IMR-90 (cell line): ENCODE measurements around the gene GGT6. TPM values are rescaled to one million over a fixed set of nuclear protein-coding genes. Genes with fewer than 3 reads are reported as not detected.
A peak's percentile ranks its signal among the peaks of the same experiment; 100 is the strongest.

Experiments
- ATAC-seq: fragments of 200-7000 bp; cut with Tn5 transposase; 2 replicates; pipeline ENCODE4 v1.9.1; 2020; ENCODE audit warnings: low read depth, mild to moderate bottlenecking, moderate library complexity
- BruUV-seq: library from RNA; stranded (reverse); fragments of 400-500 nt; replicated peaks from 2 replicates; lab custom pipeline; 2021; lab: Mats Ljungman, UMichigan
- CTCF ChIA-PET: fragments of 300-600 bp; formaldehyde crosslinking; extraction: SDS; loops from one replicate; lab custom pipeline; 2021; ENCODE audit warnings: antibody characterized with exemption; lab: Yijun Ruan, JAX
- POLR2A ChIA-PET: fragments of 300-600 bp; sonication (Branson Sonifier 250); formaldehyde crosslinking; loops from one replicate; lab custom pipeline; 2022; ENCODE audit warnings: antibody characterized with exemption; ENCODE audit not compliant: unreplicated experiment; lab: Charles Lee
- DNase-seq: peaks from one replicate; pipeline ENCODE4 v3.0.0; 2013
- H2AFZ ChIP-seq: replicated peaks from 2 replicates; pipeline ENCODE3; 2013; ENCODE audit warnings: low read length, mild to moderate bottlenecking; ENCODE audit not compliant: poor library complexity
- H2AK5ac ChIP-seq: 2 replicates; pipeline ENCODE4 v1.6.1; 2013; ENCODE audit warnings: low read depth, low read length, inconsistent platforms
- H2AK9ac ChIP-seq: replicated peaks from 2 replicates; pipeline ENCODE3; 2013; ENCODE audit warnings: mild to moderate bottlenecking, low read depth, low read length, moderate library complexity; ENCODE audit not compliant: poor library complexity
- H2BK120ac ChIP-seq: 2 replicates; pipeline ENCODE4 v1.6.1; 2013; ENCODE audit warnings: low read depth, low read length, inconsistent platforms
- H2BK15ac ChIP-seq: 3 replicates; pipeline ENCODE4 v1.6.1; 2013; ENCODE audit warnings: low read depth, low read length, inconsistent platforms
- H2BK20ac ChIP-seq: 2 replicates; pipeline ENCODE4 v1.6.1; 2013; ENCODE audit warnings: low read depth, mild to moderate bottlenecking, inconsistent platforms, low read length, moderate library complexity
- H2BK5ac ChIP-seq: 2 replicates; pipeline ENCODE4 v1.6.1; 2013; ENCODE audit warnings: mild to moderate bottlenecking, low read depth, low read length, inconsistent platforms; ENCODE audit not compliant: poor library complexity, severe bottlenecking
- H3K14ac ChIP-seq: replicated peaks from 2 replicates; pipeline ENCODE4 v1.6.1; 2013; ENCODE audit warnings: low read depth, low read length, inconsistent platforms
- H3K18ac ChIP-seq: 2 replicates; pipeline ENCODE4 v1.6.1; 2013; ENCODE audit warnings: low read depth, low read length, control low read depth
- H3K23ac ChIP-seq: 2 replicates; pipeline ENCODE4 v1.6.1; 2013; ENCODE audit warnings: low read depth, low read length, inconsistent platforms
- H3K27ac ChIP-seq: 2 replicates; pipeline ENCODE4 v1.5.1; 2013; ENCODE audit warnings: mild to moderate bottlenecking, control low read depth, low read length; ENCODE audit not compliant: insufficient read depth
- H3K27me3 ChIP-seq: 2 replicates; pipeline ENCODE4 v1.6.1; 2013; ENCODE audit warnings: low read length; ENCODE audit not compliant: control insufficient read depth, insufficient read depth
- H3K36me3 ChIP-seq: 2 replicates; pipeline ENCODE4 v1.6.1; 2013; ENCODE audit warnings: low read length, mixed read lengths; ENCODE audit not compliant: control insufficient read depth, insufficient read depth
- H3K4ac ChIP-seq: 2 replicates; pipeline ENCODE4 v1.6.1; 2013; ENCODE audit warnings: low read depth, low read length, inconsistent platforms
- H3K4me1 ChIP-seq: 2 replicates; pipeline ENCODE4 v1.6.1; 2013; ENCODE audit warnings: low read length, mixed read lengths; ENCODE audit not compliant: control insufficient read depth, insufficient read depth
- H3K4me2 ChIP-seq: 2 replicates; pipeline ENCODE4 v1.6.1; 2013; ENCODE audit warnings: low read depth, mild to moderate bottlenecking, control low read depth, low read length, moderate library complexity
- H3K4me3 ChIP-seq: 2 replicates; pipeline ENCODE4 v1.5.1; 2013; ENCODE audit warnings: low read depth, mild to moderate bottlenecking, control low read depth, low read length, moderate library complexity; ENCODE audit not compliant: insufficient read depth
- H3K56ac ChIP-seq: 2 replicates; pipeline ENCODE4 v1.6.1; 2013; ENCODE audit warnings: low read length, inconsistent platforms; ENCODE audit not compliant: insufficient read depth; ENCODE audit errors: extremely low read depth
- H3K79me1 ChIP-seq, 2 experiments: 2 replicates each; pipeline ENCODE4 v1.6.1; 2013; ENCODE audit warnings: low read length in 2 of 2, inconsistent platforms in 1 of 2, low read depth in 1 of 2
- H3K9ac ChIP-seq: 2 replicates; pipeline ENCODE4 v1.6.1; 2013; ENCODE audit warnings: low read depth, low read length, control low read depth
- H3K9me1 ChIP-seq: 2 replicates; pipeline ENCODE4 v1.6.1; 2013; ENCODE audit warnings: low read length, inconsistent platforms; ENCODE audit not compliant: insufficient read depth
- H3K9me3 ChIP-seq: 2 replicates; pipeline ENCODE4 v1.6.1; 2013; ENCODE audit warnings: low read length; ENCODE audit not compliant: control insufficient read depth, insufficient read depth
- H4K20me1 ChIP-seq: 2 replicates; pipeline ENCODE4 v1.6.1; 2013; ENCODE audit warnings: low read length, inconsistent platforms; ENCODE audit not compliant: insufficient read depth
- H4K5ac ChIP-seq: 2 replicates; pipeline ENCODE4 v1.6.1; 2013; ENCODE audit warnings: mild to moderate bottlenecking, low read depth, low read length, control low read depth
- H4K8ac ChIP-seq, 2 experiments: 2 replicates each; pipeline ENCODE4 v1.6.1; 2013; ENCODE audit warnings: low read depth in 2 of 2, low read length in 2 of 2, control low read depth in 1 of 2, inconsistent platforms in 1 of 2
- H4K91ac ChIP-seq: 2 replicates; pipeline ENCODE4 v1.6.1; 2013; ENCODE audit warnings: low read depth, low read length, inconsistent platforms; ENCODE audit not compliant: insufficient read depth
- BHLHE40 ChIP-seq: fragments of 150-350 bp; IDR thresholded peaks from 2 replicates; pipeline ENCODE4 v1.6.1; 2016; ENCODE audit warnings: mild to moderate bottlenecking, low read depth, low read length
- CEBPB ChIP-seq: IDR thresholded peaks from 2 replicates; pipeline ENCODE4 v1.6.1; 2012; ENCODE audit warnings: low read depth, low read length, improper control_type of control experiment
- CTCF ChIP-seq: conservative IDR thresholded peaks from 2 replicates; pipeline ENCODE4 v1.5.1; 2012; ENCODE audit warnings: mild to moderate bottlenecking, low read depth, low read length, improper control_type of control experiment
- ELK1 ChIP-seq: fragments of 150-350 bp; IDR thresholded peaks from 2 replicates; pipeline ENCODE4 v1.6.1; 2016; ENCODE audit warnings: low read depth, mild to moderate bottlenecking, low read length, moderate library complexity, borderline replicate concordance
- FOS ChIP-seq: fragments of 150-350 bp; IDR thresholded peaks from 2 replicates; pipeline ENCODE4 v1.6.1; 2016; ENCODE audit warnings: low read depth, low read length
- MAFK ChIP-seq: IDR thresholded peaks from 2 replicates; pipeline ENCODE4 v1.6.1; 2012; ENCODE audit warnings: low read depth, low read length, improper control_type of control experiment
- MAZ ChIP-seq: IDR thresholded peaks from 2 replicates; pipeline ENCODE4 v1.6.1; 2012; ENCODE audit warnings: low read depth, mild to moderate bottlenecking, low read length, improper control_type of control experiment, moderate library complexity, borderline replicate concordance
- NFE2L2 ChIP-seq: fragments of 150-350 bp; IDR thresholded peaks from 2 replicates; pipeline ENCODE4 v1.6.1; 2016; ENCODE audit warnings: low read depth, mild to moderate bottlenecking, low read length
- POLR2A ChIP-seq: IDR thresholded peaks from 2 replicates; pipeline ENCODE4 v1.6.1; 2012; ENCODE audit warnings: mild to moderate bottlenecking, low read depth, low read length
- RAD21 ChIP-seq: IDR thresholded peaks from 2 replicates; pipeline ENCODE4 v1.6.1; 2012; ENCODE audit warnings: low read length, improper control_type of control experiment
- RCOR1 ChIP-seq: IDR thresholded peaks from 2 replicates; pipeline ENCODE4 v1.6.1; 2012; ENCODE audit warnings: mild to moderate bottlenecking, low read length, improper control_type of control experiment; ENCODE audit not compliant: insufficient replicate concordance
- RFX5 ChIP-seq: IDR thresholded peaks from 2 replicates; pipeline ENCODE4 v1.8.0; 2012; ENCODE audit warnings: low read depth, mild to moderate bottlenecking, low read length, moderate library complexity
- SMC3 ChIP-seq: fragments of 150-350 bp; IDR thresholded peaks from 2 replicates; pipeline ENCODE4 v1.6.1; 2016; ENCODE audit warnings: low read depth, mild to moderate bottlenecking, antibody characterized with exemption, low read length, moderate library complexity
- USF2 ChIP-seq: fragments of 150-350 bp; IDR thresholded peaks from 2 replicates; pipeline ENCODE4 v1.6.1; 2017; ENCODE audit warnings: mild to moderate bottlenecking, antibody characterized with exemption, low read length, low read depth
- WGBS, 2 experiments: methylation state at CpG; one replicate each; pipeline versions ENCODE4 v1.1.5 to v1.1.7; 2013; ENCODE audit warnings: missing lambda C conversion rate in 2 of 2; ENCODE audit not compliant: insufficient read length in 1 of 2; ENCODE audit errors: extremely low coverage in 2 of 2; 5-methylcytosine and 5-hydroxymethylcytosine counted together
- dilution Hi-C: fragments of 300-500 bp; cut with HindIII; formaldehyde crosslinking; loops from one replicate; pipeline ENCODE4 v1.14.3; 2018; ENCODE audit warnings: low sequenced_read_pairs; ENCODE audit not compliant: unreplicated experiment
- in situ Hi-C: fragments of 300-500 bp; cut with MboI; formaldehyde crosslinking; loops from 3 replicates; pipeline ENCODE4 v1.14.3; 2019; ENCODE audit warnings: low sequenced_read_pairs, inconsistent platforms, mixed read lengths
- intact Hi-C: fragments of 100-400 bp; cut with micrococcal nuclease; formaldehyde crosslinking; loops from 2 replicates; pipeline ENCODE4 v1.10.0; 2022
- polyA plus RNA-seq, 3 experiments: library from polyadenylated mRNA; depleted of rRNA; stranded (reverse); fragments of >200 nt; gene quantifications; 2 replicates each; pipeline ENCODE4 v1.2.3, GENCODE V29; 2012; ENCODE audit warnings: low replicate concordance in 1 of 3
- total RNA-seq: library from RNA; depleted of rRNA; stranded (reverse); fragments of >200 nt; gene quantifications from 2 replicates; pipeline ENCODE4 v1.2.3, GENCODE V29; 2012

The GGT6 gene
- total and polyA plus RNA-seq, 2 of the 4 experiments (the other 2 are of a cell fraction), result not detected

- Histone ChIP-seq H3K23ac (no peak overlapping the region), H3K4me2 (no peak overlapping the region), H3K4me1 (no peaks in the 10 kb centered on the region), H3K56ac (no peak overlapping the region), H3K79me1 (no peaks in the 10 kb centered on the region), H2BK120ac (no peak overlapping the region), H4K5ac (no peak overlapping the region), H3K4ac (no peak overlapping the region), H4K20me1 (no peaks in the 10 kb centered on the region), H3K9me1 (no peaks in the 10 kb centered on the region), H4K8ac (no peak overlapping the region), H3K9ac (no peak overlapping the region), H2BK15ac (no peak overlapping the region), H4K91ac (no peak overlapping the region), H3K4me3 (no peak overlapping the region), H3K18ac (no peak overlapping the region), H3K36me3 (no peaks in the 10 kb centered on the region), H2BK20ac (no peak overlapping the region), H2AK5ac (no peak overlapping the region), H3K14ac (no peak overlapping the region), H3K27me3 (peaks cover 16% of the 10 kb centered on the region), H3K27ac (no peak overlapping the region), H3K9me3 (no peaks in the 10 kb centered on the region), H2BK5ac (no peak overlapping the region), H2AFZ (peak overlapping the region; percentile 41), H2AK9ac (no peak overlapping the region)
- ChIA-PET CTCF (interaction anchor here (0.8 to 2.8 kb wide), 7 partner anchors 10 to 170 kb away, joined by 3 to 26 read pairs (median 4); partner anchors contain the start of genes MYBBP1A and SMTNL2), POLR2A (no interaction called here)
- ATAC-seq, result peak; percentile 75
- in situ Hi-C loops (loop anchor here (5.0 kb wide), 1 partner anchor 56 kb away; no protein-coding TSS in a partner anchor), dilution Hi-C loops (no loop called here), intact Hi-C loops (loop anchor here (1.0 to 10.0 kb wide), 3 partner anchors 60 to 318 kb away; partner anchors contain the start of gene PELP1)
- DNase-seq, result peak; percentile 39
- no TSS peak for BruUV-seq
- TF ChIP-seq NFE2L2 (no peak), RAD21 (peak; percentile 72), RFX5 (no peak), MAFK (no peak), RCOR1 (no peak), MAZ (no peak), FOS (no peak), ELK1 (no peak), CTCF (peak; percentile 73), USF2 (no peak), BHLHE40 (no peak), CEBPB (no peak), SMC3 (peak; percentile 73), POLR2A (no peak)
- no CpG with 5 or more reads among the region's 5 CpGs for WGBS, 2 experiments
These were observed 6.4 kb upstream of the GGT6 start for GRCh38 chr17:4566785-4567184.
